ENCODE data around the gene KDM5C. TPM values are rescaled to one million over a fixed set of nuclear protein-coding genes. Genes with fewer than 3 reads are reported as not detected.

KDM5C gene
- total and polyA plus RNA-seq, 9 of the 15 experiments (the other 6 are each of a cell fraction or from before 2014, with no cell fraction given), result 0.62 to 136 (median 52.4) TPM

DNA sequence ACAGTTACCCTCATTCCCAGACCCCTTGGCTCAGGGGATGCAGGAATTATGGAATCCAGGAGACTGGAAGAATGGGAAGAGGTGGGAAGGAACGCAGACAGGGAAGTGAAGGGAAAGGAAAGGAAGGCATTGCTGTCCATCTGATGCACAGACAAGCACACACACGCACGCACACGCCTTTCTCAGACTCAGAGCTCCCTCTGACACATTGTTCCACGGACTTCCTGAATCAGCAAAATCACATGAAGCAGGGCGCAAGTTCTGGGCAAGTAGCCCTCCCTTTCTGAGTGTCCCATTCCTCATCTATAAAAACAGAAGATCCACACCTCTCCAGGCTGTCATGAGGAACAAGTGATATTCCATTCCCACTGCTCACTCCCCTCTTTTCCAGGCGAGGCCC is 43.2 kb upstream of the KDM5C start (continued):
- TF ChIP-seq TRIM25 (IDR thresholded peaks at IDR 0.05; ENCODE audit: borderline replicate concordance) (no peak), POLR2B (IDR thresholded peaks at IDR 0.05; ENCODE audit: low read depth, partially characterized antibody) (no peak), ZNF75A (CRISPR knock-in tag; IDR thresholded peaks at IDR 0.05) (no peak), NR3C1 (CRISPR knock-in tag; IDR thresholded peaks at IDR 0.05) (no peak), HNRNPLL (IDR thresholded peaks at IDR 0.05; ENCODE audit: low read depth, low read length, poor library complexity, severe bottlenecking) (no peak), C11orf30 (IDR thresholded peaks at IDR 0.05; ENCODE audit: low read depth) (peak; percentile 95), CBFA2T3 (IDR thresholded peaks at IDR 0.05) (no peak), MAFK (IDR thresholded peaks at IDR 0.05; ENCODE audit: low read length) (peak; percentile 83)

GRCh38 chrX:53266914-53267313 is 41.9 kb upstream of the KDM5C start:
- in situ Hi-C loops (cut with MboI) (no loop called here), intact Hi-C loops (cut with micrococcal nuclease) (no loop called here)
- Histone ChIP-seq H3K4me3 (no peak overlapping the region; the same call in 1 of the 2 replicates), H3K36me3 (ENCODE audit: control insufficient read depth, insufficient read depth, low read length) (peaks cover 2% of the 10 kb centered on the region; the same call in 1 of the 3 replicates), H3K9me3 (replicated peaks; ENCODE audit: control insufficient read depth, insufficient read depth, low read depth, low read length) (no peaks in the 10 kb centered on the region), H3K9me1 (ENCODE audit: control insufficient read depth, insufficient read depth, low read length) (no peaks in the 10 kb centered on the region), H3K9ac (ENCODE audit: insufficient read depth in 1 of 2, low read depth in 2 of 2, low read length in 2 of 2) (peak overlapping the region; percentile 28 to 77; a peak in 2 of 4 replicates), H3K27ac (ENCODE audit: extremely low read depth, low read depth, low read length) (peak overlapping the region; percentile 46), H3K4me2 (ENCODE audit: insufficient read depth, low read length) (peak overlapping the region; percentile 76), H3K27me3 (ENCODE audit: control insufficient read depth in 2 of 2, insufficient read depth in 2 of 2, low read length in 2 of 2) (no peaks in the 10 kb centered on the region), H3K4me1 (replicated peaks in 1 of 2; ENCODE audit: control insufficient read depth in 2 of 2, insufficient read depth in 2 of 2, low read length in 2 of 2) (peaks cover 33 to 40% of the 10 kb centered on the region in 2 experiments; a peak in 4 of 5 replicates), H2AFZ (ENCODE audit: low read depth, low read length) (peak overlapping the region; percentile 59), H4K20me1 (replicated peaks; ENCODE audit: control insufficient read depth, insufficient read depth, low read length) (no peaks in the 10 kb centered on the region), H3K79me2 (ENCODE audit: control insufficient read depth, insufficient read depth, low read length) (no peaks in the 10 kb centered on the region)
- peak; percentile 86 for FAIRE-seq
- ChIA-PET POLR2A (no interaction called here), CTCF (ENCODE audit: low intra/inter-chr PET ratio) (no interaction called here)
- ATAC-seq, result peak; percentile 76
- DNase-seq (ENCODE audit: extremely low read depth in 1 of 4, low spot score in 3 of 4), result peak; percentile 42 to 85 (median 58)
- BruUV-seq (replicated peaks), result no TSS peak
- WGBS (ENCODE audit: insufficient coverage, low coverage, missing lambda C conversion rate), result 4% methylated on average over 2 of the region's 11 CpGs
- TF ChIP-seq U2AF2 (optimal IDR thresholded peaks at IDR 0.05; ENCODE audit: low read depth, low read length) (no peak), CBFA2T2 (conservative IDR thresholded peaks at IDR 0.05) (0 out of 2 replicates have a peak, but pooled peaks have one; percentile 14), ETV6 (IDR thresholded peaks at IDR 0.05; ENCODE audit: borderline replicate concordance in 1 of 2, low read depth in 2 of 2, low read length in 1 of 2) (0 out of 4 replicates have a peak, but pooled peaks of 1 of the 2 experiments have one; percentile 31), ETV6 (CRISPR knock-in tag; IDR thresholded peaks at IDR 0.05; ENCODE audit: borderline replicate concordance) (no peak), ESRRA (IDR thresholded peaks at IDR 0.05; ENCODE audit: borderline replicate concordance, low read depth) (0 out of 2 replicates have a peak, but pooled peaks have one; percentile 11), GTF2B (IDR thresholded peaks at IDR 0.05; ENCODE audit: extremely low read depth, insufficient read length) (no peak), KDM1A (IDR thresholded peaks at IDR 0.05) (0 out of 4 replicates have a peak, but pooled peaks of 1 of the 2 experiments have one; percentile 17), MNT (conservative IDR thresholded peaks at IDR 0.05) (peak in 1 of 2 experiments; percentile 37; a peak in 1 of 4 replicates), KDM5B (IDR thresholded peaks at IDR 0.05; ENCODE audit: insufficient replicate concordance, low read depth, low read length) (no peak)
